Muscle layer of duodenum (tissue), 2 donors: Measurements from ENCODE around the gene MTFR1L.

Experiments
- H3K27ac ChIP-seq: one replicate; pipeline ENCODE4 v1.7.0; 2013; ENCODE audit warnings: mild to moderate bottlenecking, low read length
- H3K27me3 ChIP-seq: one replicate; pipeline ENCODE4 v1.7.0; 2013; ENCODE audit warnings: low read depth, mild to moderate bottlenecking, control low read depth, low read length
- H3K36me3 ChIP-seq, 2 donors: one replicate each; pipeline ENCODE4 v1.7.0; 2013; ENCODE audit warnings: low read length in 2 of 2, control low read depth in 1 of 2, mild to moderate bottlenecking in 1 of 2; ENCODE audit not compliant: insufficient read depth in 2 of 2, control insufficient read depth in 1 of 2
- H3K4me1 ChIP-seq, 2 donors: one replicate each; pipeline ENCODE4 v1.7.0; 2013; ENCODE audit warnings: low read length in 2 of 2, mild to moderate bottlenecking in 2 of 2, control low read depth in 1 of 2, moderate library complexity in 1 of 2; ENCODE audit not compliant: insufficient read depth in 2 of 2, control insufficient read depth in 1 of 2
- H3K4me3 ChIP-seq, 2 donors: one replicate each; pipeline ENCODE4 v1.7.0; 2013; ENCODE audit warnings: low read length in 2 of 2, low read depth in 1 of 2, mild to moderate bottlenecking in 1 of 2
- H3K9me3 ChIP-seq, 2 donors: one replicate each; pipeline ENCODE4 v1.7.0; 2013; ENCODE audit warnings: low read length in 2 of 2, control low read depth in 1 of 2, mild to moderate bottlenecking in 1 of 2; ENCODE audit not compliant: control insufficient read depth in 1 of 2
- donor health status: healthy.

Gene MTFR1L

DNA sequence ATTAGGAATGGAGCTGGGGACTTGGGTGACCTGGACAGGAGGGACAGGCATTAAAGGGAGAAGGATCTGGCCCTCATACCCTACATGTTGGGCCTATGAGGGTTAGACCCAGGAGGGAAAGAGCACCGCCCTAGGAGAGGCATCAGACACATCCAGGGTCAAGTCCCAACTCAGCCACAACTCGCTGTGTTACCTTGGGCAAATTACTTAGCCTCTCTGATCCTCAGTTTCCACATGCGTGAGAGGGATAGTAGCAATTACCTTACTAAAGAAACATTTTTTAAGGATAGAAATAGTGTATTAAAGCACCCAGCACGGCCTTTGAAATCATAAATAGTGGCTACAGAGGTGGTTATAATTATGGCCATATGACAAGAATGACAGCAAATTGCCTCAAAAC, 39.9 kb upstream of the MTFR1L start:
- Histone ChIP-seq H3K9me3 (no peaks in the 10 kb centered on the region), H3K4me1 (peaks cover 0 to 26% of the 10 kb centered on the region in 2 donors), H3K36me3 (peaks cover 5 to 7% of the 10 kb centered on the region in 2 donors), H3K27me3 (no peaks in the 10 kb centered on the region), H3K27ac (no peak overlapping the region), H3K4me3 (no peak overlapping the region)

DNA sequence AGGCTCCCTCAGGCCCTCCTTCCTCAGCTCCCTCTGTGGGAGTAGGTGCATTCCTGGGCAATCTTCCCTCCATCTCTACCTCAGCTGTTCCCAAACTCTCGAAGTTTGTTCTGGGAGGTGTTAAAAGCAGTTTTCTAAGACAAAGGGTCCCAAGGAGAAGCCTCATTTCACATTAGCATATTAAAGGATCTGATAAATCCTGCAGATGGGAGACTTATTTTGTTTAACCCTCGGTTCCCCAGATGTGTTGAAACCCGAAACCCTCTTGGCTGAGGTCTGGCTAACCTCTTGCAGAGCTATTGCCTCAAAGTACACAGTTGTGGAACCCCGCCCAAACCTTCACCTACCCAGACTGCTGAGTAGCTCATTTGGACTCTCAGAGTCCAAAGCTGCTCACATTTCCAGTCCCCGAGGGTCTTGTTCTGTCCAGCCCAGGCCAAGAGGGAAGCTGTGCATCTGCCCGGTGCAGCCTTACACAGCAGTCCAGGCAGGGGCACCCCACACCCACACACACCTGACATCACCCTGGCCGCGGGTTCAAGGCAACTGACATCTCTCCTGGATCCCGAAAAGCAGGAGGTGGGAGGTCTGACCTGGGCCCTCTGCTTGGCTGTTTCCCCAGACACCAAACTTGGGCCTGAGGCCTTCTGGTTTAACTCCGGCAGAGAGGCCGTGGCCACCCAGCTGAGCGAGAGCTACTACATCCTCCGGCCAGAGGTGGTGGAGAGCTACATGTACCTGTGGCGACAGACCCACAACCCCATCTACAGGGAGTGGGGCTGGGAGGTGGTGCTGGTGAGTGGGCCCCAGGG, 39.2 kb upstream of the MTFR1L start:
- peaks cover 5 to 7% of the 10 kb centered on the region in 2 donors for H3K36me3 ChIP-seq
- H3K4me3 ChIP-seq, result no peak overlapping the region
- H3K9me3 ChIP-seq, result no peaks in the 10 kb centered on the region
- peaks cover 0 to 22% of the 10 kb centered on the region in 2 donors for H3K4me1 ChIP-seq
- no peaks in the 10 kb centered on the region for H3K27me3 ChIP-seq
- no peak overlapping the region for H3K27ac ChIP-seq

DNA sequence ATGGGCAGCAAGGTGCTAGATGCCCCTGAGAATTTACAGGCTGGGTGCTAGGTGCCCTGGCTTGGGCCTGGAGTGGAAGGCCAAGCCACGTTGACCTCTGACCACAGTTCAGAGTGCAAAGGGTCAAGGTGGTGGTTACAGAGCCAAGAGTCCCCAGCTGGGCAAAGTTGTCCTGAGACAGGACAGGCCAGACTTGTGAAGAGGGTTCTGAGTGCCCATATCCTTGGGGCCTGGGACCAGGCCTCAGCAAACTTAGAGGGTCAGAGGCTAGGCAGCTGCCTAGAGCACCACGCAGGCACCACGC, 38.7 kb upstream of the MTFR1L start:
- H3K27me3 ChIP-seq, result no peaks in the 10 kb centered on the region
- no peak overlapping the region for H3K4me3 ChIP-seq
- peaks cover 0 to 24% of the 10 kb centered on the region in 2 donors for H3K4me1 ChIP-seq
- no peaks in the 10 kb centered on the region for H3K9me3 ChIP-seq
- H3K36me3 ChIP-seq, result peaks cover 5 to 7% of the 10 kb centered on the region in 2 donors
- H3K27ac ChIP-seq, result no peak overlapping the region

DNA sequence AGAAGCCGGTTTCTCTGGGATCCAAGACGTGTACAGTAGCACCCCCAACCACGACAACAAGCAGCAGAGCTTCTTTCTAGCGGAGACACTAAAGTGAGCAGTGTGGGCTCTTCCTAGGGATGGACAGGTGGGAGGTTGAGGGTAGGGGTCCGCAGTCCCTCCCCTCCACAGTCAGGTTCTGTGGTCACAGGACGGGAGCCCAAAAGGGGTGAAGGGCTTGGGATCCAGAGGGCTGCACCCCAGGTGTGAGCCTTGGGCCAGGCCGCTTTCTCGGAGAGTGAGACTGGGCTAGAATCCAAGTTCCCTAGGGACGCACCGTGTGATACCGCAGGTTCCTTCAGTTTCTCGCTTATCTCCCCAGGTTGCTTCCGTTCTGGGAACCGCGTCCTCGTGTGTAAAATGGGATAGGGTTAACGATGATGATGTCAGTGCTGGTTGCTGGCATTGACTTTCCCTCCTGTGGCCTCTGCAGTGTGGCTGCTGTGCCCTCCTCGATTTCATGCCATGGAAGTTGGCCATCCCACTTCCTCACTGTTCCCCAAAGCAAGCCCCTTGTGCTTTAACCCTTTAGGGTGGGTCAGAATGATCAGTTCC, 37.0 kb upstream of the MTFR1L start:
- H3K4me1 ChIP-seq, result peaks cover 11 to 39% of the 10 kb centered on the region in 2 donors
- no peaks in the 10 kb centered on the region for H3K27me3 ChIP-seq
- H3K36me3 ChIP-seq, result peaks cover 4 to 5% of the 10 kb centered on the region in 2 donors
- H3K27ac ChIP-seq, result no peak overlapping the region
- no peaks in the 10 kb centered on the region for H3K9me3 ChIP-seq
- no peak overlapping the region for H3K4me3 ChIP-seq

DNA sequence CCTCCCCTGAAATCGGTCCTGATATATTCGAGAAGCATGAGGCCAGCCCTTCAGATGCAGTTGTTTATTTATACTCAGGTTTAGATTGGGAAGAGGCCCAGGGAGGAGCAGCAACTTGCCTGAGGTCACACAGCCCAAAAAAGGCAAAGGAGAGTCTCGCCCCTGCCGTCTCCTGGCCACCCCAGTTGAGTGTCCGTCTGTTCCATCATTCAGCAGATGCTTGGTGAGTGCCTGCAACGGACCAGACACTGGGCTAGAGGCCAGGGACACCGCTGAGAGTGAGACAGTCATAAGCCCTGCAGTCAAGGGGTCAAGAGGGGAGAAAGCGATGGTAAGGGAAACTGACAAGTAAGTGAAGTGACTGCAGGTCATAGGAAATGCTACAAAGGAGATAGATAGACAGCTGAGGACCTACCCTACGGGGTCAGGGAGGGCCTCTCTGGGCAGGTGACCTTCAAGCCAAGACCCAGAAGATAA, 35.1 kb upstream of the MTFR1L start:
- no peak overlapping the region for H3K27ac ChIP-seq
- no peaks in the 10 kb centered on the region for H3K9me3 ChIP-seq
- H3K4me1 ChIP-seq, result peaks cover 11 to 39% of the 10 kb centered on the region in 2 donors
- no peaks in the 10 kb centered on the region for H3K36me3 ChIP-seq
- H3K27me3 ChIP-seq, result no peaks in the 10 kb centered on the region
- H3K4me3 ChIP-seq, result no peak overlapping the region

DNA sequence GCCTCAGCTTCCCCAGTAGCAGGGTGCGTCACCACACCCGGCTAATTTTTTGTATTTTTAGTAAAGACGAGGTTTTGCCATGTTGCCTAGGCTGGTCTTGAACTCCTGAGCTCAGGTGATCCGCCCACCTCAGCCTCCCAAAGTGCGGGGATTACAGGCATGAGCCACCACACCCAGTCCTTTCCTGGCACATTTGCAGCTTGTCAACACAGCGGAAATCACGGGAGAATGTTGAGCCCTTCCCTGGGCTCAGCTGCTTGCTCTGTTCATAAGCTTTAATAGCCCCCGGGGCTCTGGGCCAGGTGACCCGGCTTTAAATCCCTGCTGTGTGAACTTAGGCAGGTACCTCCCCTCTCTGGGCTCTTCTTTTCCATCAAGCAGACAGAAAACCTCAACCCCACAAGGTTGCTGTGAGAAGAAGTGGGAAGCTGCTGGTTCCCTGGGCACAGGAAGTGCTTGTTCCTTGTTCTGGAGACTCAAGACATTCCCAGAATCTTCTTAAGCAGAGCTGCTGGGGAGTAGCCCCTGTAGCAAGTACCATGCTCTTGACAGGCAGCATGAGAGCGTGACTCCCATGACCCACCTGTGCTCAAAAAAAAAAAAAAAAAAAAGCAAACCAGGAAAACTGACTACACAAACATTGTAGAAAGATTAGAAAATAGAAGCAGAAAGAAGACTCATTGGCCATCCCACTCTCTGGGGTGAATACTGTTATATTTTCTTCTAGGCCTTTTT, 34.3 kb upstream of the MTFR1L start:
- Histone ChIP-seq H3K9me3 (no peaks in the 10 kb centered on the region), H3K4me3 (no peak overlapping the region), H3K36me3 (no peaks in the 10 kb centered on the region), H3K27me3 (no peaks in the 10 kb centered on the region), H3K4me1 (peaks cover 11 to 31% of the 10 kb centered on the region in 2 donors), H3K27ac (no peak overlapping the region)

DNA sequence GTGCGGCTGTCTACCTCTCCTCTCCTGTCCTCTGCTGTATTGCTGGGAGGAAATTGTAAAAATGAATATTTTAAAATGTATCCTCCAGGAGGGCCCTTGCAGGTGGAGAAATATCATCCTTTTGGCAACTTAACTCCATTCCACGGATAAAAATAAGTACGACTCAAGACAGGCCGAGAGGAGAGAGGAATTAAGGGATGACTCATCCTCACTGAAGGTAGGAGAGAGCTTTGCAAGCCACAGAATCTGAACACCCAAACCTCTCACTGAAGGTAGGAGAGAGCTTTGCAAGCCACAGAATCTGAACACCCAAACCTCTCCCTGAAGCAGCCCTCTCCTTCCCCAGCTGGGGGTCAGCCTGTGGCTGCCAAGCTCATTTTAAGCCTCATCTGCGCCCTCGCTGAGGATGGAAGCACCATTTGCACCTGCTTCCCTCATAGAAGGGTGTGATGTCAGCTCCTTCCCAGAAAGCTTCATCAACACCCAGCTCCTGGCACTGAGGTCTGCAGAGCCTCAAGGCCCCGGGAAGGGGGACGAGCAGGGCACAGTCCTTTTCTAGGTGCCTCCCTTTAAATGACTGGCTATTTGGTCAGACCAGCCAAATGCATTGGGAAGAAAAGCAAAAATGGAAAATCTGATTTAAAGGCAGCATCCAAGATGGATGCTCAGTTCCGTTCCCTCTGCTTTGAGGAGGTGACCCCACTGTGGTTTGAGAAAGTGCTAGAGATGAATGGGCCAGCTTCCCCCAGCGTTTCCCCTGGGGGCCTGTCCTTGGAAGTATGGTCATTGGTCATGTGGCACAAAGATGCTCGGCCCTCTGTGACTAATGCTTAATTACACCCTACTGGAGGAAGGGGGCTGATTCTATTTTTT, 32.6 kb upstream of the MTFR1L start:
- Histone ChIP-seq H3K4me1 (peaks cover 11 to 28% of the 10 kb centered on the region in 2 donors), H3K4me3 (no peak overlapping the region), H3K36me3 (no peaks in the 10 kb centered on the region), H3K9me3 (no peaks in the 10 kb centered on the region), H3K27me3 (no peaks in the 10 kb centered on the region), H3K27ac (no peak overlapping the region)

DNA sequence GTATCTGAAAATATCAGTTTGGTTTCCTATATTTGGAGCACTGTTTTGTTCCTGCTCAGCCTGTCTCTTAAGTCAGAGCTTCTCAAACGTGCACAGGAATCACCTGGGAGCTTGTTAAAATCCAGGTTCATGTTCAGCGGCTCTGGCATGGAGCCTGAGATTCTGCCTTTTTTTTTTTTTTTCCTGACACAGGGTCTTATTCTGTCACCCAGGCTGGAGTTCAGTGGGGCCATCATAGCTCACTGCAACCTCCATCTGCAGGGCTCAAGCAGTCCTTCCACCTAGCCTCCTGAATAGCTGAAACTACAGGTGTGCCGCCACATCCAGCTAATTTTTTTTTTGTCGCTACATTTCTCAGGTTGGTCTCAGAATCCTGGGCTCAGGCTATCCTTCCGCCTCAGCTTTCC, 32.0 kb upstream of the MTFR1L start:
- H3K4me1 ChIP-seq, result peaks cover 11 to 28% of the 10 kb centered on the region in 2 donors
- H3K27ac ChIP-seq, result no peak overlapping the region
- no peak overlapping the region for H3K4me3 ChIP-seq
- H3K36me3 ChIP-seq, result no peaks in the 10 kb centered on the region
- H3K9me3 ChIP-seq, result no peaks in the 10 kb centered on the region
- no peaks in the 10 kb centered on the region for H3K27me3 ChIP-seq

DNA sequence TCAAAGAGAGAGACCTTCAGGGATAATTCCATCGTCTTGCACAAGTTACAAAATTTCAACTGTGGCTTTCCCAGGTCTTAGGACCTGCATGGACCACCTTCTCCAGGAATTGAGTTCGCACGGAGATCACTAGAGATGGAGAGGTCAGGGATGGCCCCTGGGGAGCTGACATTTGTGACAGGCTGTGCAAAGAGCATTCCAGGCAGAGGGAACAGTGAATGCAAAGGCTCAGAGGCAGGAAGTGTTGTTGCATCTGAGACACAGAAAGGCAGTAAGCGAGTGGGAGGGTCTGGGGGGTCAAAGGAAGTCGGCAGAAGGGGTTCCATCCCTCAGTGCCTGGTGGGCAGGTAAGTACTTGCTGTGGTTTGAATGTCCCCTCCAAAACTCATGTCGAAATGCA, 29.3 kb upstream of the MTFR1L start:
- Histone ChIP-seq H3K4me3 (no peak overlapping the region), H3K36me3 (no peaks in the 10 kb centered on the region), H3K27me3 (no peaks in the 10 kb centered on the region), H3K27ac (no peak overlapping the region), H3K4me1 (peaks cover 11 to 17% of the 10 kb centered on the region in 2 donors), H3K9me3 (no peaks in the 10 kb centered on the region)

DNA sequence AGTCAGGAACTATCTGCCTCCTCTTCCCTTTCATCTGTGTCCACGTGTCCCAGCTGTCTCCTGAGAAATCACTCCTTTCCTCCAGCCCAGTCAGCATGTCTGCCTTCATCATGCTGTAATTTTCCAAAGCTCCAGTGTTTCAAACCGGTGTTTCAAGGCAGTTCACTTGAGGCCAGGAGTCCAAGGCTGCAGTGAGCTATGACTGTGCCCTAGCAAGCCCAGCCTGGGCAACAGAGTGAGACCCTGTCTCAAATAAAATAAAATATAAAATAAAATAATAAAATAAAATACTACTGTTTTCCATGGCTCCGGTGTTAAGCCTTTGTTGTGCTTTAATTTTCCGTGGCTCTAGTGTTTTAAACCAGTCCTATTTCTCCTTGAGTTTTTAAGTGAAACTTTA, 27.6 kb upstream of the MTFR1L start:
- H3K27ac ChIP-seq, result no peak overlapping the region
- no peak overlapping the region for H3K4me3 ChIP-seq
- no peaks in the 10 kb centered on the region for H3K36me3 ChIP-seq
- no peaks in the 10 kb centered on the region for H3K9me3 ChIP-seq
- peaks cover 5 to 9% of the 10 kb centered on the region in 2 donors for H3K4me1 ChIP-seq
- H3K27me3 ChIP-seq, result no peaks in the 10 kb centered on the region
